H9 (cell line): ENCODE data around the gene TRIM38. TPM values are rescaled to one million over a fixed set of nuclear protein-coding genes. Genes with fewer than 3 reads are reported as not detected.

Experiments
- DNase-seq: peaks from one replicate; pipeline ENCODE4 v3.0.0-alpha.2; 2017
- H2AFZ ChIP-seq: one replicate; pipeline ENCODE4 v1.6.1; 2013; ENCODE audit warnings: mild to moderate bottlenecking, low read length, control low read depth, moderate library complexity
- H2AK5ac ChIP-seq: 2 replicates; pipeline ENCODE4 v1.6.1; 2013; ENCODE audit warnings: low read length, control low read depth, mixed read lengths; ENCODE audit not compliant: insufficient read length
- H2BK120ac ChIP-seq: one replicate; pipeline ENCODE4 v1.6.1; 2013; ENCODE audit warnings: low read depth, mild to moderate bottlenecking, low read length, control low read depth, inconsistent platforms; ENCODE audit not compliant: poor library complexity, severe bottlenecking
- H2BK12ac ChIP-seq: 2 replicates; pipeline ENCODE4 v1.6.1; 2013; ENCODE audit warnings: low read length, control low read depth, mixed read lengths, low read depth; ENCODE audit not compliant: insufficient read length
- H2BK15ac ChIP-seq: 2 replicates; pipeline ENCODE4 v1.6.1; 2013; ENCODE audit warnings: low read depth, low read length, control low read depth
- H2BK20ac ChIP-seq: one replicate; pipeline ENCODE4 v1.6.1; 2013; ENCODE audit warnings: low read depth, mild to moderate bottlenecking, low read length, control low read depth, inconsistent platforms; ENCODE audit not compliant: poor library complexity, severe bottlenecking
- H2BK5ac ChIP-seq: 2 replicates; pipeline ENCODE4 v1.6.1; 2013; ENCODE audit warnings: low read length, control low read depth, mixed read lengths; ENCODE audit not compliant: insufficient read length
- H3K14ac ChIP-seq: 2 replicates; pipeline ENCODE4 v1.6.1; 2013; ENCODE audit warnings: low read length, control low read depth; ENCODE audit not compliant: insufficient read depth
- H3K18ac ChIP-seq: 2 replicates; pipeline ENCODE4 v1.6.1; 2013; ENCODE audit warnings: low read depth, mild to moderate bottlenecking, mixed read lengths, low read length, control low read depth; ENCODE audit not compliant: insufficient read length
- H3K23ac ChIP-seq: 2 replicates; pipeline ENCODE4 v1.6.1; 2013; ENCODE audit warnings: low read length, control low read depth, mixed read lengths, low read depth; ENCODE audit not compliant: insufficient read length
- H3K23me2 ChIP-seq: 2 replicates; pipeline ENCODE4 v1.6.1; 2013; ENCODE audit warnings: low read depth, mild to moderate bottlenecking, mixed read lengths, low read length, control low read depth; ENCODE audit not compliant: insufficient read length, poor library complexity, severe bottlenecking
- H3K27ac ChIP-seq: 2 replicates; pipeline ENCODE4 v1.5.1; 2013; ENCODE audit warnings: low read length, control low read depth, mixed read lengths, low read depth; ENCODE audit not compliant: insufficient read length
- H3K27me3 ChIP-seq: 2 replicates; pipeline ENCODE4 v1.6.1; 2013; ENCODE audit warnings: low read length, control low read depth, inconsistent platforms; ENCODE audit not compliant: insufficient read depth
- H3K4ac ChIP-seq: 2 replicates; pipeline ENCODE4 v1.6.1; 2013; ENCODE audit warnings: low read depth, mild to moderate bottlenecking, control low read depth, inconsistent platforms, low read length, moderate library complexity
- H3K4me1 ChIP-seq: 2 replicates; pipeline ENCODE4 v1.6.1; 2013; ENCODE audit warnings: low read length, control low read depth, inconsistent platforms; ENCODE audit not compliant: insufficient read depth
- H3K4me2 ChIP-seq: 2 replicates; pipeline ENCODE4 v1.6.1; 2013; ENCODE audit warnings: low read length, control low read depth, mixed read lengths; ENCODE audit not compliant: insufficient read length, insufficient read depth
- H3K56ac ChIP-seq: 2 replicates; pipeline ENCODE4 v1.6.1; 2013; ENCODE audit warnings: low read depth, mild to moderate bottlenecking, mixed read lengths, low read length, control low read depth; ENCODE audit not compliant: insufficient read length
- H3K79me1 ChIP-seq: 2 replicates; pipeline ENCODE4 v1.6.1; 2013; ENCODE audit warnings: low read depth, mild to moderate bottlenecking, moderate library complexity, low read length, control low read depth, inconsistent platforms; ENCODE audit not compliant: insufficient read depth, poor library complexity, severe bottlenecking
- H3K79me2 ChIP-seq: 2 replicates; pipeline ENCODE4 v1.6.1; 2013; ENCODE audit warnings: low read length, control low read depth, inconsistent platforms; ENCODE audit not compliant: insufficient read depth
- H3K9ac ChIP-seq: 2 replicates; pipeline ENCODE4 v1.6.1; 2013; ENCODE audit warnings: low read length, control low read depth, mixed read lengths; ENCODE audit not compliant: insufficient read length; ENCODE audit errors: extremely low read depth
- H3K9me3 ChIP-seq: one replicate; pipeline ENCODE4 v1.6.1; 2013; ENCODE audit warnings: low read depth, low read length, inconsistent platforms; ENCODE audit not compliant: control insufficient read depth
- H3T11ph ChIP-seq: one replicate; pipeline ENCODE4 v1.6.1; 2013; ENCODE audit warnings: mild to moderate bottlenecking, low read length, control low read depth, inconsistent platforms
- H4K20me1 ChIP-seq: one replicate; pipeline ENCODE4 v1.6.1; 2013; ENCODE audit not compliant: control insufficient read depth, insufficient read length, insufficient read depth
- H4K5ac ChIP-seq: 2 replicates; pipeline ENCODE4 v1.6.1; 2013; ENCODE audit warnings: low read depth, mild to moderate bottlenecking, mixed read lengths, low read length, control low read depth; ENCODE audit not compliant: insufficient read length
- H4K8ac ChIP-seq: replicated peaks from 2 replicates; pipeline ENCODE4 v1.6.1; 2013; ENCODE audit warnings: low read length, control low read depth, mixed read lengths, low read depth; ENCODE audit not compliant: insufficient read length
- H4K91ac ChIP-seq: 2 replicates; pipeline ENCODE4 v1.6.1; 2013; ENCODE audit warnings: low read depth, mild to moderate bottlenecking, moderate library complexity, mixed read lengths, low read length, control low read depth; ENCODE audit not compliant: insufficient read length
- H3K27ac Mint-ChIP-seq, 3 experiments: 2 replicates in 2 of 3; 3 replicates in 1 of 3; pipeline ENCODE4 v1.8.0; 2020 to 2021; ENCODE audit warnings: mixed read lengths in 3 of 3, mild to moderate bottlenecking in 1 of 3, moderate library complexity in 1 of 3
- H3K27me3 Mint-ChIP-seq: 2 replicates; pipeline ENCODE4 v1.8.0; 2021; ENCODE audit warnings: low read depth, mild to moderate bottlenecking, moderate library complexity, mixed read lengths
- H3K36me3 Mint-ChIP-seq, 3 experiments: 2 replicates in 2 of 3; 3 replicates in 1 of 3; pipeline ENCODE4 v1.8.0; 2020 to 2021; ENCODE audit warnings: low read depth in 3 of 3, mixed read lengths in 3 of 3; ENCODE audit not compliant: insufficient read depth in 1 of 3
- H3K4me1 Mint-ChIP-seq, 2 experiments: 2 replicates each; pipeline ENCODE4 v1.8.0; 2020; ENCODE audit warnings: mixed read lengths in 2 of 2
- H3K4me3 Mint-ChIP-seq, 2 experiments: 2 replicates in 1 of 2; 3 replicates in 1 of 2; pipeline ENCODE4 v1.8.0; 2020 to 2021; ENCODE audit warnings: mild to moderate bottlenecking in 2 of 2, mixed read lengths in 2 of 2, moderate library complexity in 1 of 2
- H3K9me3 Mint-ChIP-seq, 2 experiments: 2 replicates in 1 of 2; 3 replicates in 1 of 2; pipeline ENCODE4 v1.8.0; 2020; ENCODE audit warnings: mild to moderate bottlenecking in 2 of 2, mixed read lengths in 2 of 2, moderate library complexity in 1 of 2
- CTCF ChIP-seq: fragments of 200-600 bp; sonication (generic); conservative IDR thresholded peaks from 3 replicates; pipeline ENCODE4 v1.8.0; 2021; ENCODE audit warnings: antibody characterized with exemption, mild to moderate bottlenecking
- WGBS: extraction: QIAGEN DNeasy Blood & Tissue Kit; methylation state at CpG from one replicate; pipeline ENCODE4 v1.1.7; 2013; ENCODE audit warnings: missing lambda C conversion rate, low lambda C conversion rate, mixed read lengths; ENCODE audit not compliant: insufficient read length; ENCODE audit errors: extremely low coverage; 5-methylcytosine and 5-hydroxymethylcytosine counted together
- long read RNA-seq: library from polyadenylated mRNA; unstranded; transcript quantifications from one replicate; pipeline ENCODE4 v2.0.0, GENCODE V29; 2020
- total RNA-seq: library from RNA; stranded (reverse); gene quantifications from 2 replicates; pipeline ENCODE4 v1.2.1, GENCODE V29; 2021

Gene TRIM38
- 0.55 and 0.61 TPM in 2 replicates for total RNA-seq
- long read RNA-seq, full-length matches to known transcripts: 6 of 12 reads
- long read RNA-seq, partial matches to known transcripts: 3 of 12 reads
- long read RNA-seq, other reads (novel, unspliced or antisense): 3 of 12 reads

- Mint-ChIP-seq H3K4me1 (peaks cover 42 to 57% of the 10 kb centered on the region in 2 experiments), H3K4me3 (peak within 1 kb of the TSS; percentile 52 to 72), H3K9me3 (peaks cover 26 to 29% of the 10 kb centered on the region in 2 experiments), H3K27ac (peak within 1 kb of the TSS; percentile 21 to 92 (median 42); a peak in 4 of 7 replicates), H3K27me3 (peaks cover 11% of the 10 kb centered on the region), H3K36me3 (peaks cover 20 to 49% (median 29%) of the 10 kb centered on the region in 3 experiments)
- H3K18ac ChIP-seq: peak within 1 kb of the TSS; percentile 43
- H3K14ac ChIP-seq: no peak within 1 kb of the TSS
- H3T11ph ChIP-seq: no peak within 1 kb of the TSS
- no peak within 1 kb of the TSS for H3K4ac ChIP-seq
- H4K91ac ChIP-seq: no peak within 1 kb of the TSS
- peaks cover 10% of the 10 kb centered on the region for H3K4me1 ChIP-seq
- no peaks in the 10 kb centered on the region; the same call in 1 of the 2 replicates for H3K27me3 ChIP-seq
- no peaks in the 10 kb centered on the region for H3K79me2 ChIP-seq
- H2BK120ac ChIP-seq: no peak within 1 kb of the TSS
- peak; percentile 32 for DNase-seq
- no peak within 1 kb of the TSS for H2AK5ac ChIP-seq
- no peak within 1 kb of the TSS for H3K27ac ChIP-seq
- H3K23ac ChIP-seq: no peak within 1 kb of the TSS
- H4K5ac ChIP-seq: peak within 1 kb of the TSS; percentile 55
- peak within 1 kb of the TSS; percentile 69 for H2AFZ ChIP-seq
- H3K9me3 ChIP-seq: peaks cover 5% of the 10 kb centered on the region
- WGBS: no CpG with 5 or more reads among the region's 11 CpGs
- no peaks in the 10 kb centered on the region for H3K79me1 ChIP-seq
- no peak for TF ChIP-seq CTCF
- no peak within 1 kb of the TSS for H4K8ac ChIP-seq
- H3K9ac ChIP-seq: no peak within 1 kb of the TSS
- no peak within 1 kb of the TSS for H2BK5ac ChIP-seq
- H3K23me2 ChIP-seq: no peaks in the 10 kb centered on the region
- H2BK15ac ChIP-seq: no peak within 1 kb of the TSS
- H3K56ac ChIP-seq: no peak within 1 kb of the TSS
- H2BK20ac ChIP-seq: no peak within 1 kb of the TSS
- H4K20me1 ChIP-seq: no peaks in the 10 kb centered on the region
- H3K4me2 ChIP-seq: peak within 1 kb of the TSS; percentile 47
- H2BK12ac ChIP-seq: no peak within 1 kb of the TSS
These were observed at the start of gene TRIM38 for GRCh38 chr6:25962149-25963127. Gene TRIM38, plus strand, starts transcription at chr6:25962802. Its CDS starts 3,721 bp downstream, at chr6:25966523.
